HepG2 (cell line): ENCODE data around the gene PKMYT1. TPM values are rescaled to one million over a fixed set of nuclear protein-coding genes. Genes with fewer than 3 reads are reported as not detected.

Experiments
- CSRNP2 ChIP-seq: sonication (generic); formaldehyde crosslinking; conservative IDR thresholded peaks from 2 replicates; pipeline ENCODE4 v1.8.0; 2022; ENCODE audit warnings: low read depth, missing genetic modification reagents
- DMAP1 ChIP-seq: IDR thresholded peaks from 2 replicates; pipeline ENCODE4 v1.6.1; 2016
- ELK4 ChIP-seq: sonication (generic); formaldehyde crosslinking; IDR thresholded peaks from 2 replicates; pipeline ENCODE4 v1.9.0; 2021; ENCODE audit warnings: missing genetic modification reagents, borderline replicate concordance
- EP300 ChIP-seq, 3 experiments: sonication (generic) in 1 of 3; formaldehyde crosslinking in 1 of 3; IDR thresholded peaks; 2 replicates each; pipeline versions ENCODE4 v1.5.1 to v1.6.1; 2011 to 2020; ENCODE audit warnings: low read depth in 2 of 3, low read length in 2 of 3, borderline replicate concordance in 1 of 3, improper control_type of control experiment in 1 of 3, mild to moderate bottlenecking in 1 of 3, missing genetic modification reagents in 1 of 3, moderate library complexity in 1 of 3
- HIC2 ChIP-seq: sonication (generic); formaldehyde crosslinking; IDR thresholded peaks from 2 replicates; pipeline ENCODE4 v1.9.0; 2022; ENCODE audit warnings: low read depth, missing genetic modification reagents
- NBN ChIP-seq: fragments of 450-650 bp; conservative IDR thresholded peaks from 2 replicates; pipeline ENCODE4 v1.6.1; 2017
- NR1H2 ChIP-seq: sonication (generic); formaldehyde crosslinking; IDR thresholded peaks from 2 replicates; pipeline ENCODE4 v1.8.1; 2022; ENCODE audit warnings: low read depth, missing genetic modification reagents, borderline replicate concordance
- POLR2A ChIP-seq, 2 experiments: IDR thresholded peaks; 2 replicates each; pipeline ENCODE4 v1.6.1; 2011; ENCODE audit warnings: low read depth in 2 of 2, low read length in 2 of 2, mild to moderate bottlenecking in 1 of 2, moderate library complexity in 1 of 2; ENCODE audit not compliant: insufficient read depth in 1 of 2
- RFX1 ChIP-seq: fragments of 450-650 bp; IDR thresholded peaks from 2 replicates; pipeline ENCODE4 v1.6.1; 2017
- SAP130 ChIP-seq: IDR thresholded peaks from 2 replicates; pipeline ENCODE4 v1.6.1; 2016; ENCODE audit warnings: low read depth
- SMARCE1 ChIP-seq: fragments of 450-650 bp; IDR thresholded peaks from 2 replicates; pipeline ENCODE4 v1.6.1; 2017; ENCODE audit warnings: borderline replicate concordance
- TARDBP ChIP-seq: sonication (generic); formaldehyde crosslinking; IDR thresholded peaks from 2 replicates; pipeline ENCODE4 v1.8.0; 2022; ENCODE audit warnings: mild to moderate bottlenecking, missing genetic modification reagents
- ZC3H13 ChIP-seq: sonication (generic); formaldehyde crosslinking; IDR thresholded peaks from 2 replicates; pipeline ENCODE4 v1.8.1; 2023; ENCODE audit warnings: mild to moderate bottlenecking, missing genetic modification reagents, moderate library complexity
- ZNF292 ChIP-seq: sonication (generic); formaldehyde crosslinking; IDR thresholded peaks from 2 replicates; pipeline ENCODE4 v1.8.1; 2022; ENCODE audit warnings: mild to moderate bottlenecking, low read depth, missing genetic modification reagents, borderline replicate concordance
- ZNF691 ChIP-seq: sonication (generic); formaldehyde crosslinking; IDR thresholded peaks from 2 replicates; pipeline ENCODE4 v1.4.0; 2020; ENCODE audit warnings: missing genetic modification reagents, low read depth, mild to moderate bottlenecking, borderline replicate concordance
- ZNF850 ChIP-seq: sonication (generic); formaldehyde crosslinking; conservative IDR thresholded peaks from 2 replicates; pipeline ENCODE4 v1.9.0; 2021; ENCODE audit warnings: mild to moderate bottlenecking, missing genetic modification reagents
- polyA plus RNA-seq, 8 experiments: library from polyadenylated mRNA; depleted of rRNA in 3 of 8; stranded (reverse) in 7 of 8; unstranded in 1 of 8; fragments of >200 nt; fragmentation: Illumina TruSeq in 4 of 8; extraction: Trizol in 4 of 8; gene quantifications; 2 replicates each; pipeline versions ENCODE4 v1.2.1 to v1.2.3, GENCODE V29; 2011 to 2016; ENCODE audit warnings: low read depth in 4 of 8, missing spikeins in 1 of 8, mixed read lengths in 1 of 8; ENCODE audit not compliant: insufficient read depth in 1 of 8
- total RNA-seq, 5 experiments: library from RNA; depleted of rRNA; stranded (reverse); fragments of >200 nt; fragmentation: Illumina TruSeq; extraction: Trizol; gene quantifications; 2 replicates each; pipeline ENCODE4 v1.2.3, GENCODE V29; 2016; ENCODE audit warnings: low read depth in 1 of 5

The PKMYT1 gene
- total and polyA plus RNA-seq, 2 of the 13 experiments (the other 11 are each of a cell fraction or from before 2014, with no cell fraction given) = 7.0 to 27.8 TPM

GRCh38 chr16:2968738-2969544 is 11.3 kb downstream of the PKMYT1 start, which contains the start of gene PAQR4 (continued):
- TF ChIP-seq HIC2 (CRISPR knock-in tag) (peak; percentile 96), SMARCE1 (no peak), ZNF850 (CRISPR knock-in tag) (no peak), NBN (no peak), EP300 (IDR thresholded peaks at IDR 0.05; ENCODE audit: low read depth in 2 of 2, low read length in 2 of 2) (peak in 1 of 2 experiments; percentile 28; a peak in 1 of 4 replicates), EP300 (CRISPR knock-in tag; IDR thresholded peaks at IDR 0.05; ENCODE audit: borderline replicate concordance) (peak; percentile 56; the same call in 1 of the 2 replicates), ZC3H13 (CRISPR knock-in tag) (peak; percentile 94), CSRNP2 (0 out of 2 replicates have a peak, but pooled peaks have one; percentile 18), ZNF292 (CRISPR knock-in tag) (peak; percentile 42; the same call in 1 of the 2 replicates), POLR2A (IDR thresholded peaks at IDR 0.05; ENCODE audit: insufficient read depth in 1 of 2, low read depth in 2 of 2, low read length in 2 of 2) (peak; percentile 33 to 80; a peak in 3 of 4 replicates), ELK4 (CRISPR knock-in tag) (peak; percentile 18; the same call in 1 of the 2 replicates), NR1H2 (CRISPR knock-in tag) (no peak), TARDBP (CRISPR knock-in tag) (peak; percentile 54; the same call in 1 of the 2 replicates), ZNF691 (peak; percentile 98), DMAP1 (CRISPR knock-in tag) (peak; percentile 87), SAP130 (CRISPR knock-in tag) (peak; percentile 99), RFX1 (no peak)
